Body of pancreas (tissue), 4 donors: ENCODE results near the gene CSF1R. TPM values are rescaled to one million over a fixed set of nuclear protein-coding genes. Genes with fewer than 3 reads are reported as not detected.
"Not testable (repeated sequence)": the region's sequence is repeated elsewhere in the genome, so short reads cannot be mapped to it uniquely, and the experiment has no call there.

Experiments used
- ATAC-seq: fragments of 150-250 bp; one replicate; pipeline ENCODE4 v1.9.1; 2016
- DNase-seq, 4 donors: peaks; one replicate each; pipeline ENCODE4 v3.0.0-alpha.2; 2019
- H3K27ac ChIP-seq, 4 donors: fragments of 200-600 bp; sonication (generic); 1 replicate in 3 of 4; 2 replicates in 1 of 4; pipeline versions ENCODE4 v1.5.1 to v1.6.1; 2016 to 2019; ENCODE audit warnings: mild to moderate bottlenecking in 1 of 4, mixed read lengths in 1 of 4, moderate library complexity in 1 of 4
- H3K27me3 ChIP-seq, 2 donors: fragments of 200-600 bp; sonication (generic); one replicate each; pipeline ENCODE4 v1.6.0; 2016; ENCODE audit warnings: mild to moderate bottlenecking in 1 of 2
- H3K36me3 ChIP-seq, 2 donors: fragments of 200-600 bp; sonication (generic); replicated peaks in 1 of 2; 2 replicates each; pipeline ENCODE4 v1.5.1; 2016; ENCODE audit warnings: low read depth in 2 of 2; ENCODE audit not compliant: insufficient read depth in 1 of 2
- H3K4me1 ChIP-seq: fragments of 200-600 bp; sonication (generic); one replicate; pipeline ENCODE4 v1.6.0; 2016
- H3K4me3 ChIP-seq, 2 donors: fragments of 200-600 bp; sonication (generic); 1 replicate in 1 of 2; 2 replicates in 1 of 2; pipeline ENCODE4 v1.5.1; 2016 to 2019
- H3K9me3 ChIP-seq, 3 donors: fragments of 200-600 bp; sonication (generic); 1 replicate in 2 of 3; 2 replicates in 1 of 3; pipeline ENCODE4 v1.5.1; 2016
- CTCF ChIP-seq, 7 experiments: fragments of 450-650 bp in 4 of 7; fragments of 200-600 bp in 3 of 7; sonication (generic) in 3 of 7; IDR thresholded peaks; one replicate each; pipeline ENCODE4 v1.5.1; 2016 to 2019; ENCODE audit warnings: antibody characterized with exemption in 7 of 7
- POLR2A ChIP-seq, 3 donors: fragments of 450-650 bp; IDR thresholded peaks; one replicate each; pipeline ENCODE4 v1.6.1; 2016; ENCODE audit warnings: antibody characterized with exemption in 3 of 3, mild to moderate bottlenecking in 2 of 3
- WGBS, 2 donors: methylation state at CpG; one replicate each; pipeline ENCODE4 v1.1.5; 2017; 5-methylcytosine and 5-hydroxymethylcytosine counted together
- intact Hi-C: fragments of 100-400 bp; cut with DNase I; formaldehyde crosslinking; loops from one replicate; pipeline ENCODE4 v1.15.1; 2023
- total RNA-seq, 2 donors: library from RNA; depleted of rRNA; stranded (reverse); fragments of >200 nt; gene quantifications; one replicate each; pipeline ENCODE4 v1.1.0, GENCODE V29; 2016

Gene CSF1R
- total RNA-seq, 2 donors from 2014 or later: 5.3 to 13.5 TPM

- no peak for DNase-seq
- no peak for TF ChIP-seq POLR2A (IDR thresholded peaks at IDR 0.05)
- TF ChIP-seq CTCF (IDR thresholded peaks at IDR 0.05): no peak
- Histone ChIP-seq H3K27ac (no peak overlapping the region), H3K27me3 (no peaks in the 10 kb centered on the region), H3K9me3 (no peaks in the 10 kb centered on the region), H3K4me3 (no peak overlapping the region), H3K4me1 (no peaks in the 10 kb centered on the region), H3K36me3 (no peaks in the 10 kb centered on the region)
- intact Hi-C loops: no loop called here
- ATAC-seq: no peak
- WGBS, 2 donors: 80 to 84% methylated on average over 7 of the region's 7 CpGs
These were observed 1.0 kb downstream of the CSF1R start for GRCh38 chr5:150085191-150085912.

- H3K4me1 ChIP-seq, H3K9me3 ChIP-seq, DNase-seq, H3K27me3 ChIP-seq, intact Hi-C loops, H3K36me3 ChIP-seq, ATAC-seq, H3K4me3 ChIP-seq, H3K27ac ChIP-seq: not testable (repeated sequence)
- 79 to 90% methylated on average over 6 of the region's 6 CpGs for WGBS, 2 donors
These were observed 1.6 kb downstream of the CSF1R start for GRCh38 chr5:150084754-150085153.

- peak overlapping the region in 1 of 4 donors; percentile 57 for H3K27ac ChIP-seq
- no peak for ATAC-seq
These were observed 3.5 kb downstream of the CSF1R start for GRCh38 chr5:150082889-150083288.

GRCh38 chr5:150082374-150082773 is 4.0 kb downstream of the CSF1R start:
- 41 to 50% methylated on average over 3 of the region's 3 CpGs for WGBS, 2 donors
- no peaks in the 10 kb centered on the region for H3K9me3 ChIP-seq
- H3K36me3 ChIP-seq: no peaks in the 10 kb centered on the region
- DNase-seq (no peak), ATAC-seq (no peak)
- H3K27ac ChIP-seq: peak overlapping the region in 1 of 4 donors; percentile 57
- H3K27me3 ChIP-seq: no peaks in the 10 kb centered on the region
- no peaks in the 10 kb centered on the region for H3K4me1 ChIP-seq
- intact Hi-C loops: no loop called here
- TF ChIP-seq CTCF (IDR thresholded peaks at IDR 0.05) (no peak), POLR2A (IDR thresholded peaks at IDR 0.05) (no peak)
- H3K4me3 ChIP-seq: no peak overlapping the region

More at GRCh38 chr5:150082889-150083288, 3.5 kb downstream of the CSF1R start:
- H3K4me3 ChIP-seq: no peak overlapping the region
- WGBS, 2 donors: 51 to 78% methylated on average over 6 of the region's 6 CpGs
- no peaks in the 10 kb centered on the region for H3K27me3 ChIP-seq
- no peaks in the 10 kb centered on the region for H3K4me1 ChIP-seq
- no peaks in the 10 kb centered on the region for H3K9me3 ChIP-seq
- H3K36me3 ChIP-seq: no peaks in the 10 kb centered on the region
- intact Hi-C loops: no loop called here
- DNase-seq: no peak
- TF ChIP-seq POLR2A (IDR thresholded peaks at IDR 0.05): no peak
- TF ChIP-seq CTCF (IDR thresholded peaks at IDR 0.05): no peak

GRCh38 chr5:150081541-150082283 is 4.6 kb downstream of the CSF1R start:
- intact Hi-C loops: no loop called here
- 34 to 48% methylated on average over 13 to 15 of the region's 15 CpGs for WGBS, 2 donors
- Histone ChIP-seq H3K4me3 (no peak overlapping the region), H3K9me3 (no peaks in the 10 kb centered on the region), H3K27ac (peak overlapping the region in 1 of 4 donors; percentile 57), H3K27me3 (no peaks in the 10 kb centered on the region), H3K36me3 (no peaks in the 10 kb centered on the region), H3K4me1 (no peaks in the 10 kb centered on the region)
- no peak for TF ChIP-seq CTCF (IDR thresholded peaks at IDR 0.05)
- TF ChIP-seq POLR2A (IDR thresholded peaks at IDR 0.05): peak in 2 of 3 donors; percentile 18 to 67
- peak; percentile 40 for ATAC-seq
- DNase-seq: peak in 2 of 4 donors; percentile 21 to 78
